Stimulated activated CD4-positive, alpha-beta T cell treated with anti-CD3 and anti-CD28 coated beads, Interleukin-15, amount 100 ng/mL, for 1 hour (primary cell): ENCODE data around the gene BLOC1S1.
"Not testable (repeated sequence)": the region's sequence is repeated elsewhere in the genome, so short reads cannot be mapped to it uniquely, and the experiment has no call there.

Experiments used
- DNase-seq, 2 donors: peaks; one replicate each; pipeline ENCODE4 v3.0.0-alpha.2; 2020; ENCODE audit warnings: low read depth in 1 of 2, low spot score in 1 of 2

Gene BLOC1S1

DNA sequence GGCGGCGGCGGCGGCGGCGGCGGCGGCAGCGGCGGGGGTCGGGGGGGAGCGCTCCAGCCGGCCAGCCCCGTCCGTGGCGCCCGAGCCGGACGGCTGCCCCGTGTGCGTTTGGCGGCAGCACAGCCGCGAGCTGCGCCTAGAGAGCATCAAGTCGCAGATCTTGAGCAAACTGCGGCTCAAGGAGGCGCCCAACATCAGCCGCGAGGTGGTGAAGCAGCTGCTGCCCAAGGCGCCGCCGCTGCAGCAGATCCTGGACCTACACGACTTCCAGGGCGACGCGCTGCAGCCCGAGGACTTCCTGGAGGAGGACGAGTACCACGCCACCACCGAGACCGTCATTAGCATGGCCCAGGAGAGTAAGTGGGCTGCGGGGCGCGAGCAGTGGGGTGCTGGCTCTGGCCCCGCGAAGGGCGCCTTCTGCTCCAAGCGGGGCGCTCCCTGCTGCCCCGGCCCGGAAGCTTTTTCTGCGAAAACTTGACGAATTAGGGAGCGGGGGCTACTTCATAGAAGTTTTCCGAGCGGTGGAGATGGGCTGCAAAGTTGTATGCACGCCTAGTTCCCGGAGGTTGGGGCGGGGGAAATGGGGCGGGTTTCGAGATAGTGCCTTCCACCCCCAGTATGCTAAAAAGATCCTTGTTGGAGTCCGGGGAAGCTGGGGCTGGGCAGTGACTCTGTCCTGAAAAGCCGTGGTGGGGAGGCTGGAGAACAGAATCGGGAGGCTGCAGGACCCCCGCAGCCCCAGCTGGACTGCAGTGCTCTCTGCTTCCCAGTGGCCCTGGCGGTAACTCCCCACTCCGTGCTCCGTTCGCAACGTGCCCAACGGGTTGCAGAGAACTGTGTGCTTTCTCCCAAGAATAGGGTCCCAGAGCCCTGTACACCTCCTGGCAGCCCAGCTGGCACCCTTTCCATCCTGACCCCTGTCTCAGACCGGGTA lies 27.8 kb downstream of the BLOC1S1 start:
- peak in 1 of 2 donors; percentile 35 for DNase-seq

DNA sequence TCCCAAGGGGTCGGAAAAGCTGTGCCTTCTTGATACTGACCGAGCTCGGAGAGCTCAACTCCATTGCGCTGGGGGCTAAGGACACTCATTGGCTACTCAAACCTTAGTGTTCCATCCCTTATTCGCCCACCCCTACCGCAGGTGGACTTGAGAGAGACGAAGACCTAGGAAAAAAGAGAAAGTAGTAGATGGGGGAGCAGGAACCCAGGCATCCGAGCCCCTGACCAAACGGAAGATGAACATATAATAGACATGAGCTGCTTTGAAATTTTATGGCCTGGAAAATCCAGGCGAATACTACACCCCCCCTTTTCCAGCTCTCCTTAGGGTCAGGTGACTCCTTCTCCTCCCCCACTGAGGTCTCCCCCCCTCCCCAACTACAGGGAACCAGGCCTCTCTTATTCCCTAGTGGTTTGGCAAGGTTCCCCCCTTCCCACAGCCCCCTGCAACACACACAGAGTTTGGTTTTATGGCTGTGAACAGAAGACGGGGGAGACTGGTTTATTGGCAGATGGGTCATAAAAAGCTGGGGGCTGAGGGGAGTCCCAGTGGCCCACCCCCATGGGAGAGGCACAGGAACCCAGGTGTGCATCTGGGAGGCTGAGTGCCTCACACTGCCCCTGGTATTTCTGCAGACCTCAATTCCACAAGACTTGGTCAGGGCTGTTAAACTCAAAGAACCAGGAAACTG lies 28.6 kb downstream of the BLOC1S1 start:
- no peak for DNase-seq

DNA sequence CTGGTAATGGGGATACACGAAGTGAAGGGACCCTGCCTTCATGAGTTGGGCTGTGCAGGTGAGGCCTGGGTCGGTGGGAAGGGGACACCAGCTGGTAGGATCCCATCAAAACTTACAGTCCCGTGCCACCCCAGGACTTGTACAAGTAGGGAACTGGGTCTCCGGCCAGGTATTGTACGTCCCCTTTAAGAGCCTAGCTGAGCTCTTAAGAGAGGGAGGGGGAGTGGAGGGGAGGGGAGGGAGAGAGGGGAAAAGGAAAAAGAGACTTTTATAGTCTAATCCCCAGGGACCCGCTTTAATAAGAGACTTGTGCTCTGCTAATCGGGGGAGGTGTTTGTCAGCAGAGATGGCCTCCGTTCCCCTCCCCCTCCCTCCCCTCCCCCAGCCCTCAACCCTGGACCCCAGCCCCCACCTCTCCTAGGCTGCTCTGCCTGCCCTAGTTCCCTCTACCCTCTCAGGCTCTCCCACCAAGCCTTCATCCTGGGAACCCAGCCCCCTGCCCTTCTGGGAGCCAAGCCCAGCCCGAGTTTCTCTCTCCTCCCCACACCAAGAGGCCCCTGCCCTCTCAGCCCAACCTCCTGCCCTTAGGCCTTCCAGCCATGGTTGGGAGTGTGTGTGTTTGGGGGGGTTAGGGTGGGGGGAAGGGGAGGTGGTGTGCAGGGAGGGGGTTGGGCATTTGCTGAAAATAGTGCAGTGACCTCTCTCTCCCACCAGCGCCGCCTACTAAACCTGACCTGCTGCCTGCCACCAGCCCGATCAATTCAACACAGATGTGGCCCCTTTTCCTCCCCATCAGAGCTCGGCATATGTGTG lies 29.7 kb downstream of the BLOC1S1 start:
- no peak for DNase-seq

DNA sequence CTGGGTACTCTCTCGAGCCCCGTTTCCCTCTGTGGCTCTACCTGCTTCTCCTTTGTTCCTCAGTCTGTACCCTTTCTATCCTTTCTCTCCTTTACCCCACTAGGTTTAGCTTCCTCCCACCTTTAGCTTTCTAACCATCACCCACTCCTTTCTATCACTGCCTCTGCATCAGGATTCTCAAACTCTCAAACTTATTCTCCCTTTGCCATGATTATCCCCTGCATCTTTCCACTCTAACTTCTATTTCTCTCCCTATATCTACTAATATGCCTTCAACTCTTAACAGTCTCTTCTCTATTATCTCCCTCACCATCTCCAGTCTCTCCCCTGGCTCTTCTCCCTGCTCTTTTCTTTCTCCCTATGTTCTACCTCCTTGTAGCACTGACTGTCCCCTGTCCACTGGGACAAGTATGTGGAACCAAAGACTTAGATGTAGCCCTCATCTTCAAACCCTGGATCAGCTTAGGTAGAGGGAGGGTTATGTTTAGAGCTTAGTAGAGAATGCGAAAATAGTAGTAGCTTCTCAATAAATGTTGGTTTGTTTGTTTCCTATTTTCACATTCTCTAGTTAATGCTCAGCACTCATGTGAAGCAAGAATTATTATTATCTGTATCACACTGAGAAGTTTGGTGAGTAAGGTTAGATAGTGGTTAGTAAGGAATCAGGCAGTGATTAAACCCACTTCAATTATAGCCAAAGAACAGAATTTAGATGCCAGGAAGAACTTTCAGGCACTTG lies 30.5 kb downstream of the BLOC1S1 start:
- no peak for DNase-seq

DNA sequence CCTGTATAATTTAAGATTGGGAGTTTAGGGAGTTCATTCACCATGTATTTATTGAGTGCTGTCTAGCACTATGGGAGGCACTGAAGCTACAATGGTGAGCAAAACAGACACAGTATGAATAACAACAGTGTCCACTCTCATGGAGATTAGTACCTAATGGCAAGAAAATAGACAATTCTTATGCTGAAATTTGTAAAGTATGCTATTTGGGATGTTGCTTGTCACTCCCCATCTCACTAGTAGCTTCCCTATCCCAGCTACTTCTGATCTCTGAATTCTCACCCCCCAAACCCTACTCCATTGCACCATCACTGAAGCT lies 31.0 kb downstream of the BLOC1S1 start:
- DNase-seq: no peak

- no peak for DNase-seq
Observed at GRCh38 chr12:55748230-55748993, 32.6 kb downstream of the BLOC1S1 start.

DNA sequence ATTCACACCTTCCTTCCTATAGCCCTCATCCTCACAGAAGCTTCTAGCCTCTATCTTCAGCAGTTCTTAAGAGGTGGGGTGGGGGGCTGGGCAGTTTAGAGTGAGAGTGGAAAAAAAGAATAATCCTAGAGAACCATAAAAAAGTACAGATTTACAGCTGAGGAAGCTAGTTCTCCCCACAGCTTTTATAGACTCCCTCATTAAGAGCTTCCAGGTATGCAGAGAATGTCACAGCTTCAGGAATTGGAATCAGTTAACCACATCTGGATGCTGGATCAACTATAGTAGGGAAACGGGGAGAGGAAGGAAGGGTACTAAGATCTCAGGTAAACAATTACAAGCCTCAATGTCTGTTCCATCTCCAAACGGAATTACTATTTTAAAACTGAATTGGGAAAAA lies 39.4 kb downstream of the BLOC1S1 start:
- DNase-seq: no peak

- DNase-seq: no peak
Observed at GRCh38 chr12:55757701-55758100, 41.9 kb downstream of the BLOC1S1 start.

DNA sequence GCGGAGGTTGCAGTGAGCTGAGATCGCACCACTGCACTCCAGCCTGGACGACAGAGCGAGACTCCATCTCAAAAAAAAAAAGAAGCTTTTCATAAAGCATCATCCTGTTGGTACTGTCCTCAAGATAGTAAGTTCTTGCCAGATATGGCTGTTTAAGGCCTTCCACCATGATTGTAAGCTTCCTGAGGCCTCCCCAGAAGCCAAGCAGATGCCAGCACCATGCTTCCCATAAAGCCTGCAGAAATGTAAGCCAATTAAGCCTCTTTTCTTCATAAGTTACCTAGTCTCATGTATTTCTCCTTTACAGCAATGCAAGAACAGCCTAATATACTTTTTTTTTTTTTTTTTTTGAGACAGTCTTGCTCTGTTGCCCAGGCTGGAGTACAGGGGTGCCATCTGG lies 42.7 kb downstream of the BLOC1S1 start:
- DNase-seq: not testable (repeated sequence)

- DNase-seq: no peak
Observed at GRCh38 chr12:55760663-55761062, 44.8 kb downstream of the BLOC1S1 start.

DNA sequence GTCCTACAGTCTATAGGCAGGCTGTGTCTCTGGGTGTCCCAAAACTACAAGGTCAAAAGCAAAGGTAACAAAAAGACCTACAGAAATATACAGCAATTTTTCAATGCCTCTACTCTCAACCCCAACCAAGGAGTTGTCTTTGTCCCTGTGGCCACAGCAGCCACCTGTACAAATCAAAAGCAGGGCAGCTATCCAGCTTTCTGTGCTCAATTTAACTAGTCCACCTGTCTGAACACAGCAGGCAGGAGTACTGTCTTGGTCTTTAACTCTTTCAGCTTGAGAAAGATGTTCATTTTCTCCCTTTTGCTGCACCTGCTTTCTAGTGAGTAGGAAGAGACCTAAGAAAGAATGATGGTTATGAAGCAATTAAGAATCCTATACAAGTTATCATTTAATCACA lies 46.8 kb downstream of the BLOC1S1 start:
- DNase-seq: no peak

DNA sequence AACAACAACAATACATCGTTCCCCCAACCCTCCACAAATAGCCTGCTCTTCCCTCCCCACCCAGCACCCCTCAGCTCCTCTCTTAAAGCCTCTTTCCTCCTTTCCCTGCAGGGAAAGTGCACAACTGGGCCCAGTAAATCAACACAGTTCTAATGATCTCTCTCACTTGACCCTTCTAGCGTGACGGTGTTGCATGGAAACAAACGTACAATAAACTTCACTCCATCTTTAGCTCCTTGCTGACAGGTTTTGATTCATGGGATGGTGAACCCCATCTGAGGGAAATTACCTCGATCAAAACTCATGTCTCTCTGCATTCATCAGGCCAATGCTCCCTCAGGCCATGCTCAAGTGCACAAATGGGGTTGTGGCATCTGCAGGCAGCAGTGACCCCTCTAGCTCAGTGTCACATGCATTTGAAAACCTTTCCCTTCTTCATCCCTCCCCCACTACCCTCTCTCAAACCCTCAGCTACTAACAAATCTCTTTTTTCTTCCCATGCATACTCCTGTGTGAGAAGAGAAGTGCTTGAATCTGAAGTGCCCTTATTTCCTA lies 50.0 kb downstream of the BLOC1S1 start:
- DNase-seq: no peak

GRCh38 chr12:55767156-55767555 lies 51.3 kb downstream of the BLOC1S1 start:
- no peak for DNase-seq
